K562 (cell line): ENCODE data around the gene C16orf96.

Source experiments
- CBX3 ChIP-seq, 2 experiments: IDR thresholded peaks; 1 replicate in 1 of 2; 2 replicates in 1 of 2; pipeline ENCODE4 v1.6.1; 2012; ENCODE audit warnings: inconsistent platforms in 2 of 2, low read length in 2 of 2, borderline replicate concordance in 1 of 2, control low read depth in 1 of 2
- CTCF ChIP-seq, 3 experiments: IDR thresholded peaks in 2 of 3; conservative IDR thresholded peaks in 1 of 3; 2 replicates each; pipeline ENCODE4 v1.5.1; 2011 to 2012; ENCODE audit warnings: low read length in 3 of 3, mild to moderate bottlenecking in 3 of 3, control low read depth in 2 of 3, improper control_type of control experiment in 1 of 3, inconsistent platforms in 1 of 3, low read depth in 1 of 3, mixed read lengths in 1 of 3, moderate library complexity in 1 of 3; ENCODE audit not compliant: insufficient read depth in 2 of 3
- ELF2 ChIP-seq: fragments of 250-450 bp; sonication (Bioruptor Pico); IDR thresholded peaks from 2 replicates; pipeline ENCODE4 v1.5.0; 2021; ENCODE audit warnings: mild to moderate bottlenecking
- FOXK2 ChIP-seq, 2 experiments: fragments of 450-650 bp; IDR thresholded peaks in 1 of 2; conservative IDR thresholded peaks in 1 of 2; 2 replicates each; pipeline ENCODE4 v1.6.1; 2016; ENCODE audit warnings: low read depth in 2 of 2, mild to moderate bottlenecking in 1 of 2
- HEY1 ChIP-seq: fragments of 250-450 bp; sonication (Bioruptor Pico); IDR thresholded peaks from 2 replicates; pipeline ENCODE4 v1.5.0; 2020; ENCODE audit warnings: mild to moderate bottlenecking, moderate library complexity, borderline replicate concordance
- KDM4B ChIP-seq, 2 experiments: fragments of 450-650 bp in 1 of 2; sonication (generic) in 1 of 2; IDR thresholded peaks; 2 replicates each; pipeline ENCODE4 v1.6.1; 2016 to 2017; ENCODE audit warnings: borderline replicate concordance in 2 of 2, antibody characterized with exemption in 1 of 2, low read depth in 1 of 2, mild to moderate bottlenecking in 1 of 2
- MBD2 ChIP-seq: sonication (generic); IDR thresholded peaks from 2 replicates; pipeline ENCODE4 v1.6.1; 2016; ENCODE audit warnings: low read depth, borderline replicate concordance
- PHF8 ChIP-seq: fragments of 200-600 bp; sonication (generic); IDR thresholded peaks from 2 replicates; pipeline ENCODE4 v1.6.1; 2012; ENCODE audit warnings: mixed run types, mild to moderate bottlenecking, inconsistent platforms, low read length, moderate library complexity, borderline replicate concordance
- ZBTB33 ChIP-seq: sonication (generic); formaldehyde crosslinking; IDR thresholded peaks from 2 replicates; pipeline ENCODE4 v1.8.1; 2023; ENCODE audit warnings: mild to moderate bottlenecking, missing genetic modification reagents
- ZNF263 ChIP-seq: sonication (generic); formaldehyde crosslinking; IDR thresholded peaks from 2 replicates; pipeline ENCODE4 v1.8.0; 2022; ENCODE audit warnings: mild to moderate bottlenecking, missing genetic modification reagents, borderline replicate concordance
- TF ChIP-seq, protein P1 (sequence below): fragments of 250-450 bp; sonication (Bioruptor Pico); IDR thresholded peaks from 2 replicates; pipeline ENCODE4 v1.5.0; 2021; ENCODE audit warnings: mild to moderate bottlenecking, borderline replicate concordance

- TF ChIP-seq MBD2, result no peak
- no peak for TF ChIP-seq KDM4B (IDR thresholded peaks at IDR 0.05; ENCODE audit: borderline replicate concordance in 2 of 2, low read depth in 1 of 2)
- TF ChIP-seq CBX3 (IDR thresholded peaks at IDR 0.05; ENCODE audit: borderline replicate concordance in 1 of 2, low read length in 2 of 2), result no peak
- TF ChIP-seq PHF8, result no peak
- no peak for TF ChIP-seq CTCF (IDR thresholded peaks at IDR 0.05 in 2 of 3, conservative IDR thresholded peaks at IDR 0.05 in 1 of 3; ENCODE audit: insufficient read depth in 2 of 3, low read depth in 1 of 3, low read length in 3 of 3)
- no peak for TF ChIP-seq ZBTB33 (CRISPR knock-in tag)
- TF ChIP-seq, protein P1, sequence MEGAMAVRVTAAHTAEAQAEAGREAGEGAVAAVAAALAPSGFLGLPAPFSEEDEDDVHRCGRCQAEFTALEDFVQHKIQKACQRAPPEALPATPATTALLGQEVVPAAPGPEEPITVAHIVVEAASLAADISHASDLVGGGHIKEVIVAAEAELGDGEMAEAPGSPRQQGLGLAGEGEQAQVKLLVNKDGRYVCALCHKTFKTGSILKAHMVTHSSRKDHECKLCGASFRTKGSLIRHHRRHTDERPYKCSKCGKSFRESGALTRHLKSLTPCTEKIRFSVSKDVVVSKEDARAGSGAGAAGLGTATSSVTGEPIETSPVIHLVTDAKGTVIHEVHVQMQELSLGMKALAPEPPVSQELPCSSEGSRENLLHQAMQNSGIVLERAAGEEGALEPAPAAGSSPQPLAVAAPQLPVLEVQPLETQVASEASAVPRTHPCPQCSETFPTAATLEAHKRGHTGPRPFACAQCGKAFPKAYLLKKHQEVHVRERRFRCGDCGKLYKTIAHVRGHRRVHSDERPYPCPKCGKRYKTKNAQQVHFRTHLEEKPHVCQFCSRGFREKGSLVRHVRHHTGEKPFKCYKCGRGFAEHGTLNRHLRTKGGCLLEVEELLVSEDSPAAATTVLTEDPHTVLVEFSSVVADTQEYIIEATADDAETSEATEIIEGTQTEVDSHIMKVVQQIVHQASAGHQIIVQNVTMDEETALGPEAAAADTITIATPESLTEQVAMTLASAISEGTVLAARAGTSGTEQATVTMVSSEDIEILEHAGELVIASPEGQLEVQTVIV (CRISPR knock-in tag), result no peak
- no peak for TF ChIP-seq ZNF263 (CRISPR knock-in tag)
- no peak for TF ChIP-seq FOXK2 (conservative IDR thresholded peaks at IDR 0.05 in 1 of 2, IDR thresholded peaks at IDR 0.05 in 1 of 2; ENCODE audit: low read depth in 2 of 2)
- TF ChIP-seq HEY1 (CRISPR knock-in tag), result no peak
- no peak for TF ChIP-seq ELF2 (CRISPR knock-in tag)
Observed at GRCh38 chr16:4637501-4638166, 81.5 kb downstream of the C16orf96 start.
